Tibial artery (tissue), 4 donors: ENCODE data around the gene PTPRN2.
A peak's percentile ranks its signal among the peaks of the same experiment; 100 is the strongest.
"Not testable (repeated sequence)": the region's sequence is repeated elsewhere in the genome, so short reads cannot be mapped to it uniquely, and the experiment has no call there.

Source experiments
- DNase-seq, 2 donors: peaks; one replicate each; pipeline ENCODE4 v3.0.0-alpha.2; 2019
- H3K27ac ChIP-seq, 2 donors: fragments of 200-600 bp; sonication (generic) in 1 of 2; 1 replicate in 1 of 2; 2 replicates in 1 of 2; pipeline ENCODE4 v1.5.1; 2018 to 2019; ENCODE audit warnings: mild to moderate bottlenecking in 1 of 2
- H3K27me3 ChIP-seq, 2 donors: fragments of 200-600 bp; sonication (generic) in 1 of 2; one replicate each; pipeline versions ENCODE4 v1.5.1 to v1.6.0; 2016 to 2019
- H3K36me3 ChIP-seq, 3 donors: fragments of 200-600 bp; sonication (generic) in 2 of 3; one replicate each; pipeline ENCODE4 v1.5.1; 2016 to 2019; ENCODE audit warnings: mild to moderate bottlenecking in 2 of 3
- H3K4me1 ChIP-seq, 4 donors: fragments of 200-600 bp; sonication (generic) in 2 of 4; 1 replicate in 3 of 4; 2 replicates in 1 of 4; pipeline ENCODE4 v1.5.1; 2016 to 2019
- H3K4me3 ChIP-seq, 2 donors: fragments of 200-600 bp; sonication (generic) in 1 of 2; 1 replicate in 1 of 2; 2 replicates in 1 of 2; pipeline ENCODE4 v1.5.1; 2018 to 2019; ENCODE audit warnings: mild to moderate bottlenecking in 2 of 2
- H3K9me3 ChIP-seq, 3 donors: fragments of 200-600 bp; sonication (generic) in 1 of 3; one replicate each; pipeline ENCODE4 v1.5.1; 2016 to 2019
- intact Hi-C: fragments of 100-400 bp; cut with DNase I; formaldehyde crosslinking; loops from one replicate; pipeline ENCODE4 v1.15.0; 2023; ENCODE audit warnings: low total_unique reads
- TF ChIP-seq, protein P1 (sequence below), 2 experiments: fragments of 200-600 bp in 1 of 2; fragments of 450-650 bp in 1 of 2; IDR thresholded peaks; one replicate each; pipeline ENCODE4 v1.5.1; 2017 to 2019; ENCODE audit warnings: antibody characterized with exemption in 2 of 2, mild to moderate bottlenecking in 1 of 2, moderate library complexity in 1 of 2

PTPRN2 gene

DNA sequence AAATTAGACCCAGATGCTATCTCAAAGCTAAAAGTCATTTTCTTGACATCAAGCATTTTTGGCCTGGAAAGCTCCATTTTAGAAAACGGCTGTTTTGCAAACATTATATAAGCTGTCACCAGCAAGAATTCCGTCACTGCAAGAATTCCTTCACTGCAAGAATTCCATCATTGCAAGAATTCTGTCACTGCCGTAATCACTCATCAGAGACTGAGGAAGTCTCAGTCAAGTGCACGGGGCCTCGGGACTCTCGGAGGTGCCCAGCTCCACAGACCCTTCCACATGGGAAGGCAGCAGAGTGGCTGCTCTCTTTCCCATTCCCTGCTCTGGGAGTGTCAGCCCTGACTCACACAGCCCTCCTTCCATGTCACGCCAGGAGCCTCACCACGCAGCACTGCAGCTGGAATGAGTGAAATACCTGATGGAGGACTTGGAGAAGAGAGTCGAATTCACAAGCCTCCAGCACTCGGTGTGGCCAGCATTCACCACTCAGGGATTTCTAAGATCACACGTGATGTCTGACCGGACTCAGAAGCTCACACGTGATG lies 168.3 kb downstream of the PTPRN2 start:
- no peak overlapping the region for H3K27ac ChIP-seq
- H3K9me3 ChIP-seq = peaks cover 0 to 3% (median 0%) of the 10 kb centered on the region in 3 donors
- H3K36me3 ChIP-seq = no peaks in the 10 kb centered on the region
- H3K27me3 ChIP-seq = no peaks in the 10 kb centered on the region
- H3K4me3 ChIP-seq = no peak overlapping the region
- intact Hi-C loops = no loop called here
- no peaks in the 10 kb centered on the region for H3K4me1 ChIP-seq
- TF ChIP-seq, protein P1, sequence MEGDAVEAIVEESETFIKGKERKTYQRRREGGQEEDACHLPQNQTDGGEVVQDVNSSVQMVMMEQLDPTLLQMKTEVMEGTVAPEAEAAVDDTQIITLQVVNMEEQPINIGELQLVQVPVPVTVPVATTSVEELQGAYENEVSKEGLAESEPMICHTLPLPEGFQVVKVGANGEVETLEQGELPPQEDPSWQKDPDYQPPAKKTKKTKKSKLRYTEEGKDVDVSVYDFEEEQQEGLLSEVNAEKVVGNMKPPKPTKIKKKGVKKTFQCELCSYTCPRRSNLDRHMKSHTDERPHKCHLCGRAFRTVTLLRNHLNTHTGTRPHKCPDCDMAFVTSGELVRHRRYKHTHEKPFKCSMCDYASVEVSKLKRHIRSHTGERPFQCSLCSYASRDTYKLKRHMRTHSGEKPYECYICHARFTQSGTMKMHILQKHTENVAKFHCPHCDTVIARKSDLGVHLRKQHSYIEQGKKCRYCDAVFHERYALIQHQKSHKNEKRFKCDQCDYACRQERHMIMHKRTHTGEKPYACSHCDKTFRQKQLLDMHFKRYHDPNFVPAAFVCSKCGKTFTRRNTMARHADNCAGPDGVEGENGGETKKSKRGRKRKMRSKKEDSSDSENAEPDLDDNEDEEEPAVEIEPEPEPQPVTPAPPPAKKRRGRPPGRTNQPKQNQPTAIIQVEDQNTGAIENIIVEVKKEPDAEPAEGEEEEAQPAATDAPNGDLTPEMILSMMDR (IDR thresholded peaks at IDR 0.05) = no peak
- DNase-seq = peak in 1 of 2 donors; percentile 43

DNA sequence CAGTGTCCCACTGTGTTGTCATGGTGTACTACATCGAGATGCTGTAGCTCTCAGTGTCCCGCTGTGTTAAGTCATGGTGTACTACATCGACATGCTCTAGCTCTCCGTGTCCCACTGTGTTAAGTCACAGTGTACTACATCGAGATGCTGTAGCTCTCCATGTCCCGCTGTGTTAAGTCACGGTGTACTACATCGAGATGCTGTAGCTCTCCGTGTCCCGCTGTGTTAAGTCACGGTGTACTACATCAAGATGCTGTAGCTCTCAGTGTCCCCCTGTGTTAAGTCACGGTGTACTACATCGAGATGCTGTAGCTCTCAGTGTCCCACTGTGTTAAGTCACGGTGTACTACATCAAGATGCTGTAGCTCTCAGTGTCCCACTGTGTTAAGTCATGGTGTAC lies 169.2 kb downstream of the PTPRN2 start:
- H3K27me3 ChIP-seq, intact Hi-C loops, H3K36me3 ChIP-seq, H3K9me3 ChIP-seq, H3K4me1 ChIP-seq, H3K27ac ChIP-seq, H3K4me3 ChIP-seq: not testable (repeated sequence)
- DNase-seq = peak in 1 of 2 donors; percentile 3

DNA sequence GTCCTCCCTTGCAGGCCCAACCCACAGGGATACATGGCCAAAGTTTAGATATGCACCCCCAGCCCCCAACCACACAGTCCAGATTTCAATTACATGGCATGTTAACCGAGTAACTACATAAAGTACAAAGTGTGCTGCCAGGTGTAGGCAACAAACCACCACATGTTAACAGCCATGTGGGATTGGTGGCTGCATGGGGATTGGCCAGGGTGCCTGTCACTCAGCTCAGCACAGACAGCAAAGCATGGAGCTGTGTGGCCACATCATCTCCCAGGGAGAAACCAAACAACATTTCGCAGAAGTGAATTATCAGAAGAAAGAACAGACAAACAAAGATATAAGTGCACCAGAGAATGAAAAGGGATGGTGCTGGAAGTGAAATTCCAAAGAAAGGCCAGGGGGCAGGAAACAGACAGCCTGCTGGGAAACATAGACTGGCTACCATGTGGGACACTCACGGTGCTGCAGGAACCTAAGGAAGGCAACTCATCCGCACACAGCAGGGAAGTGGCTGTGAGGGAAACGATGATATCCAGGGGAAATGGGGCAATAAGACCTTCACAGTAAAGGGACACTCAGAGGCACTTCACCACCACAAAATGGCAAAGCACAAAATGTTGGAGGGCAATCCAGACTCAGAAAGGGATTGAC lies 171.2 kb downstream of the PTPRN2 start:
- Histone ChIP-seq H3K36me3 (no peaks in the 10 kb centered on the region), H3K27ac (no peak overlapping the region), H3K4me3 (no peak overlapping the region), H3K9me3 (peaks cover 0 to 3% (median 0%) of the 10 kb centered on the region in 3 donors), H3K27me3 (no peaks in the 10 kb centered on the region), H3K4me1 (no peaks in the 10 kb centered on the region)
- peak in 1 of 2 donors; percentile 2 for DNase-seq
- TF ChIP-seq, protein P1 (IDR thresholded peaks at IDR 0.05) = no peak
- intact Hi-C loops = no loop called here

DNA sequence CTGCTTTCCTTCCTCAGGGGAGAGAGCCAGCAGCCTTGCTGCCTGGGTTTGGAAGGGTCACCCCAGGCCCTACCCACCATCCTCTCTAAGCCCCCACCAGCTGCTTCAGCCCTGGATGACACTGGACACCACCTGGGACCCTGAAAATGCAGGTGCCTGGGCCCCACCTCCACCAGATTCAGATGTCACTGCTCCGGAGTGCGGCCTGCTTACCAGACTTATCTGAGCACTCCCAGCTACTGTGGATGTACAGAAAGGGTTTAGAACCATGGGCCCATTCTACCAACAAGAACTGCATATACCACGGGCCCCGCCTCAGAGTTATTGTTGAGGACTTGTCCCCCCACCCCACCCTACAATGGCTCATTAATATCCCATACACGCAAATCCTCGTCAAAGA lies 172.3 kb downstream of the PTPRN2 start:
- intact Hi-C loops = no loop called here
- DNase-seq = peak in 1 of 2 donors; percentile 46
- no peaks in the 10 kb centered on the region for H3K36me3 ChIP-seq
- H3K27ac ChIP-seq = no peak overlapping the region
- peaks cover 0 to 3% (median 0%) of the 10 kb centered on the region in 3 donors for H3K9me3 ChIP-seq
- no peak overlapping the region for H3K4me3 ChIP-seq
- H3K4me1 ChIP-seq = no peaks in the 10 kb centered on the region
- TF ChIP-seq, protein P1 (IDR thresholded peaks at IDR 0.05) = no peak
- peaks cover 0 to 5% of the 10 kb centered on the region in 2 donors for H3K27me3 ChIP-seq

DNA sequence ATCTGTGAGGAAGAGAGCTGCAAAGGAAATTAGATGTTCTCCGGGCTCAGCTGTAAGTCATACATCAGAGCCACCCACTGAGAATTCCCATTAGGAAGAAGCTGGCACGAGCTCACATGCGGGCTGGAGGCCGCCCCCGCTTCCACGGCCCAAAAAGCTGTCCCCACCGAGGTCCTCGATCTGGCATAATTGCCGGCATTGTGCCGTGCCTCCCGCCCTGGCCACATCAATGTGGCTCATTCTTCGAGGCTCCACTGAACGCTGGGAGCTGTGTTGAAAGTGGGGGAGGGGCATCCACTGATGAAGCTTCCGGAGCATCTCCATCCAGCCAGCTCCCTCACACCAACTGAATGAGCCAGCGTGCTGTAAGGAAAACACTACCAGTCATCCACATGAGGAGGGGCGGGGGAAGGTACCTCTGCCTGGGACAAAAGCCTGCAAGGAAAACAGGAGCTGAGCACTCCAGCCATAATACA lies 173.1 kb downstream of the PTPRN2 start:
- peaks cover 0 to 5% of the 10 kb centered on the region in 2 donors for H3K27me3 ChIP-seq
- no peak overlapping the region for H3K27ac ChIP-seq
- H3K4me3 ChIP-seq = no peak overlapping the region
- H3K36me3 ChIP-seq = no peaks in the 10 kb centered on the region
- DNase-seq = peak in 1 of 2 donors; percentile 48
- H3K9me3 ChIP-seq = peaks cover 0 to 3% (median 0%) of the 10 kb centered on the region in 3 donors
- intact Hi-C loops = no loop called here
- TF ChIP-seq, protein P1 (IDR thresholded peaks at IDR 0.05) = no peak
- no peaks in the 10 kb centered on the region for H3K4me1 ChIP-seq

DNA sequence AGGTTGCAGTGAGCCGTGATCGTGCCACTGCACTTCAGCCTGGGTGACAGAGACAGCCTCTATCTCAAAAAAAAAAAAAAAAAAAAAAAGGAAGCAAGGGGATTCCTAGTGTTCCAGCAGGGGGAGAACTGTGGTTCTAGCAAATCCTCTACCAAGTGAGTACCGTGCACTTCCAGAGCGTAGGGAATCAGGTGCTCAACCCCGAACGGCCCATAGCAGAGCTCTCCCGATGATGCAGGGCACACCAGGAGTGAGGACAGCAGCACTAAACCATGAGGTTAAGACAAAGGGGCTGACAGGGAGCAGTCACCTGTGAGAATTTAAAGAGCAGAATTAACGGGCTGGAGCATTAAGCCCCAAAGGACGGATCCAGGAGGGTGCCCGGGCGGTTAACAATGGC lies 173.6 kb downstream of the PTPRN2 start:
- intact Hi-C loops = no loop called here
- Histone ChIP-seq H3K9me3 (peaks cover 0 to 2% (median 0%) of the 10 kb centered on the region in 3 donors), H3K27ac (no peak overlapping the region), H3K36me3 (no peaks in the 10 kb centered on the region), H3K4me1 (no peaks in the 10 kb centered on the region), H3K27me3 (peaks cover 0 to 7% of the 10 kb centered on the region in 2 donors), H3K4me3 (no peak overlapping the region)
- TF ChIP-seq, protein P1 (IDR thresholded peaks at IDR 0.05) = no peak
- peak in 1 of 2 donors; percentile 25 for DNase-seq
